K562 (cell line): ENCODE measurements around the gene ELOF1. TPM values are rescaled to one million over a fixed set of nuclear protein-coding genes. Genes with fewer than 3 reads are reported as not detected.

Experiments
- CXXC5 ChIP-seq: fragments of 250-450 bp; sonication (Bioruptor Pico); IDR thresholded peaks from 2 replicates; pipeline ENCODE4 v1.8.0; 2022; ENCODE audit warnings: inconsistent platforms, mild to moderate bottlenecking, moderate library complexity
- EP300 ChIP-seq: IDR thresholded peaks from 2 replicates; pipeline ENCODE4 v1.6.1; 2012; ENCODE audit warnings: low read length, improper control_type of control experiment
- ESRRA ChIP-seq: fragments of 450-650 bp; IDR thresholded peaks from 2 replicates; pipeline ENCODE4 v1.6.1; 2014; ENCODE audit warnings: low read depth, mild to moderate bottlenecking, moderate library complexity, borderline replicate concordance
- ID3 ChIP-seq, 2 experiments: fragments of 250-450 bp in 1 of 2; fragments of 450-650 bp in 1 of 2; sonication (Bioruptor Pico) in 1 of 2; IDR thresholded peaks; 2 replicates each; pipeline versions ENCODE4 v1.6.1 to v1.8.0; 2016 to 2021; ENCODE audit warnings: mild to moderate bottlenecking in 2 of 2, moderate library complexity in 2 of 2, missing compliant biosample characterization in 1 of 2, missing genetic modification characterization in 1 of 2
- KAT8 ChIP-seq: fragments of 450-650 bp; IDR thresholded peaks from 2 replicates; pipeline ENCODE4 v1.6.1; 2016; ENCODE audit warnings: low read depth, mild to moderate bottlenecking
- MIER1 ChIP-seq: fragments of 450-650 bp; IDR thresholded peaks from 2 replicates; pipeline ENCODE4 v1.6.1; 2016; ENCODE audit warnings: antibody characterized with exemption, mild to moderate bottlenecking, low read depth
- NCOA6 ChIP-seq: fragments of 450-650 bp; IDR thresholded peaks from 2 replicates; pipeline ENCODE4 v1.6.1; 2017; ENCODE audit warnings: mild to moderate bottlenecking
- NR2F6 ChIP-seq: fragments of 450-650 bp; formaldehyde crosslinking; IDR thresholded peaks from 2 replicates; pipeline ENCODE4 v1.4.0; 2020; ENCODE audit warnings: mild to moderate bottlenecking
- PCBP2 ChIP-seq: fragments of 200-400 bp; formaldehyde crosslinking; IDR thresholded peaks from 2 replicates; pipeline ENCODE4 v1.6.1; 2018; ENCODE audit warnings: low read length, low read depth, mild to moderate bottlenecking, moderate library complexity; ENCODE audit not compliant: poor library complexity, severe bottlenecking
- RAD21 ChIP-seq, 2 experiments: fragments of 250-450 bp in 1 of 2; fragments of 450-650 bp in 1 of 2; sonication (Bioruptor Pico) in 1 of 2; formaldehyde crosslinking in 1 of 2; IDR thresholded peaks in 1 of 2; conservative IDR thresholded peaks in 1 of 2; 2 replicates each; pipeline versions ENCODE4 v1.4.0 to v1.8.0; 2020 to 2022; ENCODE audit warnings: mild to moderate bottlenecking in 2 of 2, moderate library complexity in 1 of 2
- RFX1 ChIP-seq: fragments of 450-650 bp; IDR thresholded peaks from 2 replicates; pipeline ENCODE4 v1.6.1; 2016; ENCODE audit warnings: mild to moderate bottlenecking, moderate library complexity
- RNF2 ChIP-seq: sonication (generic); IDR thresholded peaks from 2 replicates; pipeline ENCODE4 v1.6.1; 2016
- SRF ChIP-seq, 2 experiments: fragments of 250-450, 450-650 bp in 1 of 2; sonication (Bioruptor Pico) in 1 of 2; sonication (generic) in 1 of 2; formaldehyde crosslinking; IDR thresholded peaks; 2 replicates each; pipeline versions ENCODE4 v1.5.0 to v1.5.1; 2020 to 2022; ENCODE audit warnings: mild to moderate bottlenecking in 1 of 2, missing genetic modification reagents in 1 of 2
- TOE1 ChIP-seq, 2 experiments: fragments of 450-650 bp in 1 of 2; sonication (generic) in 1 of 2; formaldehyde crosslinking in 1 of 2; IDR thresholded peaks; 2 replicates each; pipeline versions ENCODE4 v1.7.1 to v1.8.0; 2016 to 2022; ENCODE audit warnings: borderline replicate concordance in 2 of 2, mild to moderate bottlenecking in 2 of 2, antibody characterized with exemption in 1 of 2, inconsistent platforms in 1 of 2, low read depth in 1 of 2, missing genetic modification reagents in 1 of 2, moderate library complexity in 1 of 2
- XRCC3 ChIP-seq: fragments of 450-650 bp; IDR thresholded peaks from 2 replicates; pipeline ENCODE4 v1.6.1; 2017; ENCODE audit warnings: mild to moderate bottlenecking, moderate library complexity
- ZBTB33 ChIP-seq: sonication (generic); formaldehyde crosslinking; IDR thresholded peaks from 2 replicates; pipeline ENCODE4 v1.8.1; 2023; ENCODE audit warnings: mild to moderate bottlenecking, missing genetic modification reagents
- ZNF133 ChIP-seq: fragments of 250-450 bp; sonication (Bioruptor Pico); IDR thresholded peaks from 2 replicates; pipeline ENCODE4 v1.4.0; 2020; ENCODE audit warnings: mild to moderate bottlenecking
- ZNF584 ChIP-seq: fragments of 200-800 bp; sonication (Bioruptor generic); IDR thresholded peaks from 2 replicates; pipeline ENCODE4 v1.6.1; 2016; ENCODE audit warnings: low read depth, mild to moderate bottlenecking, missing genetic modification characterization, missing compliant biosample characterization
- ZNF589 ChIP-seq: fragments of 200-800 bp; sonication (Bioruptor generic); IDR thresholded peaks from 2 replicates; pipeline ENCODE4 v1.6.1; 2016; ENCODE audit warnings: low read depth, missing genetic modification characterization, missing compliant biosample characterization
- polyA plus RNA-seq, 8 experiments: library from polyadenylated mRNA; depleted of rRNA in 4 of 8; stranded (reverse) in 5 of 8; unstranded in 3 of 8; fragments of >200 nt; fragmentation: Nextera tagmentation in 2 of 8; fragmentation: Illumina TruSeq in 1 of 8; extraction: Ambion mirVana in 2 of 8; extraction: Trizol in 1 of 8; gene quantifications; 2 replicates each; pipeline versions ENCODE4 v1.2.1 to v1.2.3, GENCODE V29; 2011 to 2014; ENCODE audit warnings: inconsistent platforms in 1 of 8, missing spikeins in 1 of 8
- total RNA-seq, 7 experiments: library from RNA; depleted of rRNA in 6 of 7; stranded (reverse); fragments of >200 nt in 6 of 7; fragmentation: Illumina TruSeq in 2 of 7; extraction: Trizol in 2 of 7; gene quantifications; 2 replicates each; pipeline versions ENCODE4 v1.2.1 to v1.2.3, GENCODE V29; 2011 to 2021; ENCODE audit warnings: low replicate concordance in 1 of 7
- TF ChIP-seq, protein P1 (sequence below), 3 experiments: fragments of 200-800 bp in 1 of 3; sonication (Bioruptor generic) in 1 of 3; sonication (generic) in 1 of 3; formaldehyde crosslinking in 1 of 3; IDR thresholded peaks; 2 replicates each; pipeline versions ENCODE4 v1.6.1 to v1.8.0; 2016 to 2022; ENCODE audit warnings: mild to moderate bottlenecking in 2 of 3, missing compliant biosample characterization in 2 of 3, missing genetic modification characterization in 2 of 3, missing genetic modification reagents in 1 of 3
- TF ChIP-seq, protein P2 (sequence below): sonication (generic); formaldehyde crosslinking; IDR thresholded peaks from 2 replicates; pipeline ENCODE4 v1.8.0; 2022; ENCODE audit warnings: mild to moderate bottlenecking, missing genetic modification reagents

The ELOF1 gene
- total and polyA plus RNA-seq, 9 of the 15 experiments (the other 6 are each of a cell fraction or from before 2014, with no cell fraction given) = 16.7 to 147 (median 74.2) TPM

GRCh38 chr19:11578258-11579142 lies 19.5 kb upstream of the ELOF1 start (continued):
- TF ChIP-seq, protein P1, sequence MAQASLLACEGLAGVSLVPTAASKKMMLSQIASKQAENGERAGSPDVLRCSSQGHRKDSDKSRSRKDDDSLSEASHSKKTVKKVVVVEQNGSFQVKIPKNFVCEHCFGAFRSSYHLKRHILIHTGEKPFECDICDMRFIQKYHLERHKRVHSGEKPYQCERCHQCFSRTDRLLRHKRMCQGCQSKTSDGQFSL (CRISPR knock-in tag; IDR thresholded peaks at IDR 0.05) = peak; percentile 65; the same call in 1 of the 2 replicates
- TF ChIP-seq, protein P1 (tag; IDR thresholded peaks at IDR 0.05) = no peak
- TF ChIP-seq ID3 (CRISPR knock-in tag; IDR thresholded peaks at IDR 0.05) (no peak), ID3 (tag; IDR thresholded peaks at IDR 0.05) (0 out of 2 replicates have a peak, but pooled peaks have one; percentile 28), ZNF133 (no peak), TOE1 (IDR thresholded peaks at IDR 0.05; ENCODE audit: borderline replicate concordance) (peak; percentile 73; the same call in 1 of the 2 replicates), TOE1 (CRISPR knock-in tag; IDR thresholded peaks at IDR 0.05; ENCODE audit: borderline replicate concordance, low read depth) (no peak), PCBP2 (no peak), CXXC5 (CRISPR knock-in tag) (peak; percentile 94), NR2F6 (CRISPR knock-in tag) (no peak), RFX1 (no peak), ZNF589 (CRISPR knock-in tag) (peak; percentile 65), SRF (CRISPR knock-in tag; IDR thresholded peaks at IDR 0.05) (no peak), NCOA6 (no peak), MIER1 (no peak), ESRRA (peak; percentile 89; the same call in 1 of the 2 replicates), ZBTB33 (CRISPR knock-in tag) (peak; percentile 98), EP300 (peak; percentile 83), XRCC3 (no peak), RNF2 (peak; percentile 89; the same call in 1 of the 2 replicates), RAD21 (CRISPR knock-in tag; conservative IDR thresholded peaks at IDR 0.05 in 1 of 2, IDR thresholded peaks at IDR 0.05 in 1 of 2) (peak in 1 of 2 experiments; percentile 24; a peak in 1 of 4 replicates), ZNF584 (CRISPR knock-in tag) (no peak), KAT8 (no peak)
- TF ChIP-seq, protein P2, sequence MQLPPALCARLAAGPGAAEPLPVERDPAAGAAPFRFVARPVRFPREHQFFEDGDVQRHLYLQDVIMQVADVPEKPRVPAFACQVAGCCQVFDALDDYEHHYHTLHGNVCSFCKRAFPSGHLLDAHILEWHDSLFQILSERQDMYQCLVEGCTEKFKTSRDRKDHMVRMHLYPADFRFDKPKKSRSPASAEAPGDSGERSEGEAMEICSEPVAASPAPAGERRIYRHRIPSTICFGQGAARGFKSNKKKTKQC (CRISPR knock-in tag) = no peak
